SK-MEL-5 (cell line): ENCODE measurements around the gene ITIH1. TPM values are rescaled to one million over a fixed set of nuclear protein-coding genes. Genes with fewer than 3 reads are reported as not detected.
"Not testable (repeated sequence)": the region's sequence is repeated elsewhere in the genome, so short reads cannot be mapped to it uniquely, and the experiment has no call there.

ENCODE experiments used
- DNase-seq: peaks from one replicate; pipeline ENCODE4 v3.0.0-alpha.2; 2016; ENCODE audit warnings: low read depth, low spot score
- in situ Hi-C: cut with HindIII; loops from 2 replicates; pipeline ENCODE4 v1.10.0; 2016; ENCODE audit warnings: low sequenced_read_pairs, high pct_unique_total_duplicates, low pct_unique_long_range_greater_than_20kb
- polyA plus RNA-seq, 2 experiments: library from polyadenylated mRNA; depleted of rRNA; stranded (reverse); fragments of >200 nt; gene quantifications; 2 replicates each; pipeline ENCODE4 v1.2.3, GENCODE V29; 2015
- total RNA-seq: library from RNA; depleted of rRNA; stranded (reverse); fragments of >200 nt; shearing (Covaris generic); gene quantifications from 2 replicates; pipeline ENCODE4 v1.2.3, GENCODE V29; 2014; rRNA removed

The ITIH1 gene, protein sequence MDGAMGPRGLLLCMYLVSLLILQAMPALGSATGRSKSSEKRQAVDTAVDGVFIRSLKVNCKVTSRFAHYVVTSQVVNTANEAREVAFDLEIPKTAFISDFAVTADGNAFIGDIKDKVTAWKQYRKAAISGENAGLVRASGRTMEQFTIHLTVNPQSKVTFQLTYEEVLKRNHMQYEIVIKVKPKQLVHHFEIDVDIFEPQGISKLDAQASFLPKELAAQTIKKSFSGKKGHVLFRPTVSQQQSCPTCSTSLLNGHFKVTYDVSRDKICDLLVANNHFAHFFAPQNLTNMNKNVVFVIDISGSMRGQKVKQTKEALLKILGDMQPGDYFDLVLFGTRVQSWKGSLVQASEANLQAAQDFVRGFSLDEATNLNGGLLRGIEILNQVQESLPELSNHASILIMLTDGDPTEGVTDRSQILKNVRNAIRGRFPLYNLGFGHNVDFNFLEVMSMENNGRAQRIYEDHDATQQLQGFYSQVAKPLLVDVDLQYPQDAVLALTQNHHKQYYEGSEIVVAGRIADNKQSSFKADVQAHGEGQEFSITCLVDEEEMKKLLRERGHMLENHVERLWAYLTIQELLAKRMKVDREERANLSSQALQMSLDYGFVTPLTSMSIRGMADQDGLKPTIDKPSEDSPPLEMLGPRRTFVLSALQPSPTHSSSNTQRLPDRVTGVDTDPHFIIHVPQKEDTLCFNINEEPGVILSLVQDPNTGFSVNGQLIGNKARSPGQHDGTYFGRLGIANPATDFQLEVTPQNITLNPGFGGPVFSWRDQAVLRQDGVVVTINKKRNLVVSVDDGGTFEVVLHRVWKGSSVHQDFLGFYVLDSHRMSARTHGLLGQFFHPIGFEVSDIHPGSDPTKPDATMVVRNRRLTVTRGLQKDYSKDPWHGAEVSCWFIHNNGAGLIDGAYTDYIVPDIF
- total RNA-seq, result not detected in 2 replicates
- not detected in 2 replicates for polyA plus RNA-seq (2015; cell fraction: cytosol; rRNA removed)
- polyA plus RNA-seq (2015; cell fraction: nucleus; rRNA removed), result not detected in 2 replicates

DNA sequence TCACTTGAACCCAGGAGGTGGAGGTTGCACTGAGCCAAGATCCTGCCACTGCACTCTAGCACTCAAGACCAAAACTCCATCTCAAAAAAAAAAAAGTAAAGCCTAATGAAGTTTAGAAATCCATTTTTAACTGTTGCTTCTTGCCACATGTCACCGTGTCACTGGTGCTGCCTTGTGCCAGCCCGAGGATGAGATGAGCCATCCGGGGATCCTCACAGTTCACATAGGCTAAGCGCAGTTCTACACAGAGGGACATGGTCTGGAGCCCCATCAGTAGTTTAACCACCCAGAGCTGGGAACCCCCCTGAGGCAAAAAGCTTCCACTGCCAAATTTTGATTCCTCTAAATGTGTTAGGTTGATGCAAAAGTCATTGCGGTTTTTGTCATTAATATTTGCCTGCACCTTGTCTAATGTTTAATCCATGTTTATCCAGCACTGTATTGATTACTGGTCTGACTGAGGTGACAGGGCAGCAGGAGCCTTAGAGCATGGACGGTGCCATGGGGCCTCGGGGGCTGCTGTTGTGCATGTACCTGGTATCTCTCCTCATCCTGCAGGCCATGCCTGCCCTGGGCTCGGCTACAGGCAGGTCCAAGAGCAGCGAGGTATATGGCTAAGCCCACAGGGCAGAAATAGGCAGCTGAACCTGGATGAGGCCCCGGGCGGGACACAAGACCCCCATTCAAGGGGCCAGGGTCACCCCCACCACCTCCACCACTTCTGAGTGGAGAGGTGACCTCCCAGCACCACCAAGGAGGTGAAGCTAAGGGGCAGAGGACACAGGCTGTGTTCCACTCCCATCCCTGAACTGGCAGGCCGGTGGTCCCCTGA lies at the start of gene ITIH1:
Gene ITIH1, plus strand, starts transcription at position 473 of the 832 bp plus-strand sequence. Its CDS starts 17 bp downstream, at position 490.
- in situ Hi-C loops, result no loop called here
- no peak for DNase-seq

DNA sequence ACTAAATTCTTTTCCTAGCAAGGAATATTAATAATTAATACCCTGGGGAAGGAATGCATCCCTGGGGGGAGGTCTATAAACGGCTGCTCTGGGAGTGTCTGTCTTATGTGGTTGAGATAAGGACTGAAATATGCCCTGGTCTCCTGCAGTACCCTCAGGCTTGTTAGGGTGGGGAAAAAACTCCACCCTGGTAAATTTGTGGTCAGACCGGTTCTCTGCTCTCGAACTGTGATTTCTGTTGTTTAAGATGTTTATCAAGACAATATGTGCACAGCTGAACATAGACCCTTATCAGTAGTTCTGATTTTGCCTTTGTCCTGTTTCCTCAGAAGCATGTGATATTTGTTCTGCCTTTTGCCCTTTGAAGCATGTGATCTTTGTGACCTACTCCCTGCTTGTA lies 48.6 kb upstream of the ITIH1 start:
- DNase-seq, in situ Hi-C loops: not testable (repeated sequence)

GRCh38 chr3:52730681-52731080 lies 46.7 kb upstream of the ITIH1 start:
- in situ Hi-C loops, result no loop called here
- DNase-seq, result no peak

DNA sequence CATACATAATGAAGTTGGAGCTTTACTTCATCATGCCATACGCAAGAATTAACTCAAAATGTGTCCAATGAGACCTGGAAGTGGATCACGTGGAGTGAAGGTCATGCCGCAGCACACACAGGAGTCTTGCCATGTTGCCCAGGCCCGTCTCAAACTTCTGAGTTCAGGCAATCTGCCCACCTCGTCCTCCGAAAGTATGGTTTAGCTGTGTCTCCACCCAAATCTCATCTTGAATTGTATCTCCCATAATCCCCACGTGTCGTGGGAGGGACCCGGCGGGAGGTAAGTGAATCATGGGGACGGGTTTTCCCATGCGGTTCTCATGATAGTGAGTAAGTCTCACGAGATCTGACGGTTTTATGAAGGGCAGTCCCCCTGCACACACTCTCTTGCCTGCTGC lies 45.8 kb upstream of the ITIH1 start:
- in situ Hi-C loops, result no loop called here
- DNase-seq, result no peak

GRCh38 chr3:52733256-52733891 lies 44.0 kb upstream of the ITIH1 start:
- no peak for DNase-seq
- in situ Hi-C loops, result no loop called here

DNA sequence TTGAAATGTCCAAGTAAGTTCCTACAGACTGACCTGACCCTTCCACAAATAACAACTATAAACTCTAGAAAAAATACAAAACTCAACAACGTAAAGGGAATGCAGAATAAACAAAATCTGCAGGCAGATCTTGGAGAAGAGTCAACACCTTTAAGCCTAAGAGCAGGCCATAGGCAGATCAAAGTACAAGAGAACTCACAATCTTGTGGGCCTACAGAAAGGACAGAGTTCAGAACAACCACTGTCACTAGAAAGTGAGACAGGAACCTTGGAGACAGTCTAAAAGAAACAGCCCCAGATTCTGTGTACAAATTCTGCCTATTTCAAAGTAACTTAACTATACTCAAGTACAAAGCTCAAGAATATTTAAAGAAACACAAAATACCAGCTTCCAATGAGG lies 37.7 kb upstream of the ITIH1 start:
- in situ Hi-C loops, result no loop called here
- DNase-seq, result no peak

- in situ Hi-C loops, result no loop called here
- peak; percentile 69 for DNase-seq
These were observed 34.9 kb upstream of the ITIH1 start for GRCh38 chr3:52742418-52743041.

- no peak for DNase-seq
- in situ Hi-C loops, result no loop called here
These were observed 34.2 kb upstream of the ITIH1 start for GRCh38 chr3:52743152-52743551.

- in situ Hi-C loops, result no loop called here
- no peak for DNase-seq
These were observed 33.7 kb upstream of the ITIH1 start for GRCh38 chr3:52743721-52744120.

DNA sequence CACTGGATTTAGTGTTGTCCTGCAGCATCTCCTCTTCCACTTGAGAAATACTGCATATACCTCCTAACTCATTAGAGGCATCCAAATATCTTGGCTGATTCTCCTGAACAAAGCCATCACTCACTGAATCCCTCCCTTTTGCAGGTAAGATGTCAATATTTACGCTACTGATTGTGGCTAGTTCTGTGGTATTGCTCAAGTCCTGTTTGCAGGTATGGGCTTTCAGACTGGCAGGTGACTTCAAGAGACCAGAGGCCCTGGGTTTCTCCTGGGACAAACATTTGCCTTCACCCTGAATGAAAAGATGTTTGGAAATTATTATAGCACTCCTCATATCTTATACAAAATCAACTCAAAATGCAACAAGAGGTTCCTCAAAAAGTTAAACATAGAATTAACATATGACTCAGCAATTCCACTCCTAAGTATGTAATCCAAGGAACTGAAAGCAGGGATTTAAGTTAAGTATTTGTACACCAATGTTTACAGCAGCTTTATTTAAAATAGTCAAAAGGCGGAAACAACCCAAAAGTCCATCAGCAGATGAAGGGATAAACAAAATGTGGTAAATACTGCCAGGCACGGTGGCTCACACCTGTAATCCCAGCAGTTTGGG lies 25.2 kb upstream of the ITIH1 start:
- in situ Hi-C loops, result no loop called here
- DNase-seq, result no peak

GRCh38 chr3:52754373-52754772 lies 23.0 kb upstream of the ITIH1 start:
- DNase-seq, result no peak
- in situ Hi-C loops, result no loop called here

DNA sequence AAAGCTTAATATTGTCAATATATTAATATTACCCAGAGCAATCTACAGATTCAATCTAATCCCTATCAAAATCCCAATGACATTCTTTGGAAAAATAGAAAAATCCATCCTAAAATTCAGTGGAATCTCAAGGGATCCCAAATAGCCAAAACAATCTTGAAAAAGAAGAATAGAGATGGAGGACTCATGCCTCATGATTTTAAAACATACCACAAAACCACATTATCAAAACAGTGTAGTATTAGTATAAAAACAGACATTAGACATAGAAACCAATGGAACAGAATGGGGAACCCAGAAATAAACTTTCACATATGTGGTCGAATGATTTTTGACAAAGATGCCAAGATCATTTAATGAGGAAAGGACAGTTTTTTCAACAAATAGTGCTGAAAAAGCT lies 21.3 kb upstream of the ITIH1 start:
- in situ Hi-C loops, result no loop called here
- DNase-seq, result no peak

- in situ Hi-C loops, result no loop called here
- DNase-seq, result no peak
These were observed 13.9 kb upstream of the ITIH1 start for GRCh38 chr3:52763466-52763865.

DNA sequence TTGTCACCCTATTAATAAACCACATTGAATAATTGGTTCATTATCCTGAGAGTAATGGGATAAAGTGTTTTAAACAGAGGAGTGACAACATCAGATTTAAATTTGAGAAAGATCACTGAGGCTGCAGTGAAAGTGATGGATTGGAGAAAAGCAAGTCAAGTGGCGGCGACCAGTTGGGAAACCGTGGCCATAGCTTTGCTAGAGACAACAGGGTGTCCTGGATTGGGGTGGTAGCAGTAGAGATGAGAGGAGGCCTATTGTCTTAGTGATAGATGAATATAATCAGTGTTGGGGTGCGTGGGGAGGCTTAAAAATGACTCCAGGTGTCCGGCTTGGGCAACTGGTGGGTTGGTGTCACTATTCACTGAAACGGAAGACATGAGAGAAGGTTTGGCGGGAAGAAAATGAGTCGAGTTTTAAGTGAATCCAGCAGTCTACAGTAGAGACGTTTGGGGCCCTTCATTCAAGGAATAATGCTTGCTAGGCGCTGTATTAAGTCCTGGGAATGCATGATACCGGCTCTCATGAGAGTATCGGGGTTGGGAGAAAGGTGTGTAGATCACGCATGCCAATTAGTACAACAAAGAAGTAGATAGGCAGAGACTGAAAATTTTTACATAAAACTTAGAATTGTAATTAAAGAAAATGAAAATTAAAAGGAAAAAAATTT lies 7.5 kb upstream of the ITIH1 start:
- in situ Hi-C loops, result no loop called here
- DNase-seq, result no peak

- peak; percentile 92 for DNase-seq
- in situ Hi-C loops, result no loop called here
These were observed 6.7 kb upstream of the ITIH1 start, which contains the start of gene NEK4 for GRCh38 chr3:52770496-52771333. Gene NEK4, minus strand, starts transcription at chr3:52770940. Its CDS starts 194 bp downstream, at chr3:52770746.
